NCI-H146 treated with DMSO at 0.1 percent for 48 hours (cell line): ENCODE measurements around the gene GLUD1.
"Not testable (repeated sequence)": the region's sequence is repeated elsewhere in the genome, so short reads cannot be mapped to it uniquely, and the experiment has no call there.

Experiments
- DNase-seq: peaks from one replicate; lab custom pipeline; 2025; ENCODE audit not compliant: unreplicated experiment; lab: John Stamatoyannopoulos, UW

The GLUD1 gene

GRCh38 chr10:87007124-87007523 lies 87.5 kb downstream of the GLUD1 start:
- DNase-seq = not testable (repeated sequence)

- DNase-seq = no peak
These were observed 94.2 kb downstream of the GLUD1 start for GRCh38 chr10:87000491-87000890.
